ENCODE measurements around the gene TMEM244.
"Not testable (repeated sequence)": the region's sequence is repeated elsewhere in the genome, so short reads cannot be mapped to it uniquely, and the experiment has no call there.

TMEM244 gene

GRCh38 chr6:129860908-129861665 is at the start of gene TMEM244:
Gene TMEM244, minus strand, starts transcription at chr6:129861315. Its CDS starts 127 bp downstream, at chr6:129861188.
- DNase-seq, result peak; percentile 7

GRCh38 chr6:129908858-129909257 is 47.7 kb upstream of the TMEM244 start:
- no peak for DNase-seq

GRCh38 chr6:129908356-129908755 is 47.2 kb upstream of the TMEM244 start:
- DNase-seq, result no peak

GRCh38 chr6:129906515-129907077 is 45.5 kb upstream of the TMEM244 start:
- no peak for DNase-seq

GRCh38 chr6:129903082-129903481 is 42.0 kb upstream of the TMEM244 start:
- DNase-seq, result no peak

- DNase-seq, result no peak
Observed at GRCh38 chr6:129902681-129903080, 41.6 kb upstream of the TMEM244 start.

GRCh38 chr6:129901910-129902309 is 40.8 kb upstream of the TMEM244 start:
- DNase-seq, result no peak

GRCh38 chr6:129895692-129896091 is 34.6 kb upstream of the TMEM244 start:
- no peak for DNase-seq

- no peak for DNase-seq
Observed at GRCh38 chr6:129894921-129895320, 33.8 kb upstream of the TMEM244 start.

- DNase-seq, result no peak
Observed at GRCh38 chr6:129893640-129894039, 32.5 kb upstream of the TMEM244 start.

- DNase-seq, result no peak
Observed at GRCh38 chr6:129890701-129891100, 29.6 kb upstream of the TMEM244 start.

- no peak for DNase-seq
Observed at GRCh38 chr6:129890164-129890563, 29.0 kb upstream of the TMEM244 start.

GRCh38 chr6:129889580-129889979 is 28.5 kb upstream of the TMEM244 start:
- no peak for DNase-seq

- no peak for DNase-seq
Observed at GRCh38 chr6:129886401-129887155, 25.5 kb upstream of the TMEM244 start.

GRCh38 chr6:129884211-129884610 is 23.1 kb upstream of the TMEM244 start:
- no peak for DNase-seq

- no peak for DNase-seq
Observed at GRCh38 chr6:129882510-129883023, 21.5 kb upstream of the TMEM244 start.

- not testable (repeated sequence) for DNase-seq
Observed at GRCh38 chr6:129877894-129878293, 16.8 kb upstream of the TMEM244 start.

- no peak for DNase-seq
Observed at GRCh38 chr6:129875610-129876520, 14.8 kb upstream of the TMEM244 start.

- DNase-seq, result no peak
Observed at GRCh38 chr6:129874837-129875236, 13.7 kb upstream of the TMEM244 start.

GRCh38 chr6:129872586-129872985 is 11.5 kb upstream of the TMEM244 start:
- DNase-seq, result no peak

GRCh38 chr6:129871221-129871620 is 10.1 kb upstream of the TMEM244 start:
- DNase-seq, result no peak

- DNase-seq, result no peak
Observed at GRCh38 chr6:129867403-129867802, 6.3 kb upstream of the TMEM244 start.

GRCh38 chr6:129866688-129867087 is 5.6 kb upstream of the TMEM244 start:
- no peak for DNase-seq
